ENCODE data around the gene ANKRD24. TPM values are rescaled to one million over a fixed set of nuclear protein-coding genes. Genes with fewer than 3 reads are reported as not detected.

Gene ANKRD24
- total and polyA plus RNA-seq, 2 donors (not counting 3 experiments of a cell fraction or from before 2014, with no cell fraction given), result 0.07 to 0.27 TPM

DNA sequence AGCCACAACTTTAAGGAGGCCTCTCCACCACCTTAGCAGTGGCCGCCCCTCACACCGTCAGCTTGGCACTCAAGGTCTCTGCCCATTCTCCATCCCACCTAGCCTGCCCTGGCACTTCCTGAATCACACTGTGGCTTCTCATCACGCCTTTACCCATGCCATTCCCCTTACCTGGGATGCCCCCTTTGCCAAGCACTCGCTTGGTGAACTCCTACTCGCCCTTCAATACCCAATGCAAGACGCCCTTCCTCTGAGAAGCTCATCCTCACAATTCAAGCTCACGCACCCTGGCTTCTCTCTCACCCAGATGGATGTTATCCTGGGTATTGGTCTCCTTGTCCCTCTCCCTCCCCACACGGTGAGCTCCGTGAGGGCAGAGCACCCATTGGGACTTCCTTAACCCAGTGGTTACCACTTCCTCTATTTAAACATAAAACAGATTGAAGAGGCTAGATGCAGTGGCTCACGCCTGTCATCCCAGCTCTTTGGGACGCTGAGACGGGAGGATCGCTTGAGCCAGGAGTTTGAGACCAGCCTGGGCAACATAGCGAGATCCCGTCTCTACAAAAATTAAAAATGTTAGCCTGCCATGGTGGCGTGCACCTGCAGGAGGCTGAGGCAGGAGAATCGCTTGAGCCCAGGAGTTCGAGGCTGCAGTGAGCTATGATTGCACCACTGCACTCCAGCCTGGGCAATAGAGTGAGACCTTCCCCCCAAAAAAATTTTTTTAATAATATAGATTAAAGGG, 83.9 kb downstream of the ANKRD24 start:
- POLR2A ChIA-PET, result no interaction called here
- Histone ChIP-seq H3K4me3 (replicated peaks in 1 of 3; ENCODE audit: insufficient read depth in 1 of 3, low read depth in 1 of 3, low read length in 3 of 3) (no peak overlapping the region), H2AFZ (ENCODE audit: low read depth, low read length) (no peak overlapping the region), H3K27me3 (ENCODE audit: control insufficient read depth in 2 of 2, insufficient read depth in 2 of 2, low read length in 2 of 2) (no peaks in the 10 kb centered on the region), H4K20me1 (replicated peaks; ENCODE audit: control insufficient read depth, extremely low read depth, insufficient read depth, low read length) (no peaks in the 10 kb centered on the region), H3K4me1 (ENCODE audit: control insufficient read depth, extremely low read depth, insufficient read depth, low read length) (no peaks in the 10 kb centered on the region), H3K36me3 (ENCODE audit: control insufficient read depth in 2 of 2, extremely low read depth in 1 of 2, insufficient read depth in 2 of 2, low read length in 2 of 2) (peaks cover 0 to 17% of the 10 kb centered on the region in 2 experiments), H3K9me1 (replicated peaks; ENCODE audit: control insufficient read depth, extremely low read depth, insufficient read depth, low read length) (no peaks in the 10 kb centered on the region), H3K27ac (ENCODE audit: insufficient read depth, low read depth, low read length) (no peak overlapping the region), H3K9me3 (replicated peaks; ENCODE audit: control insufficient read depth, insufficient read depth, low read length) (no peaks in the 10 kb centered on the region), H3K4me2 (ENCODE audit: insufficient read depth, low read length) (no peak overlapping the region), H3K9ac (replicated peaks; ENCODE audit: extremely low read depth, insufficient read depth, low read length) (no peak overlapping the region), H3K79me2 (ENCODE audit: control insufficient read depth, insufficient read depth, low read length) (no peaks in the 10 kb centered on the region)
- CTCF ChIA-PET, result interaction anchor here (0.6 to 4.9 kb wide), 23 partner anchors 8 to 369 kb away, joined by 3 to 120 read pairs (median 6); partner anchors contain the start of genes EBI3, MPND, SH3GL1 and SHD
- no peak for TF ChIP-seq POLR2AphosphoS5 (IDR thresholded peaks at IDR 0.05; ENCODE audit: insufficient read depth, low read depth, low read length)
- DNase-seq (ENCODE audit: low read depth, low spot score) (no peak), FAIRE-seq (no peak)
- intact Hi-C loops (cut with micrococcal nuclease) (no loop called here), dilution Hi-C loops (cut with MboI; ENCODE audit: extremely low pct_ligation_motif_present, low sequenced_read_pairs) (no loop called here)
- no TSS peak for BruUV-seq (replicated peaks)

DNA sequence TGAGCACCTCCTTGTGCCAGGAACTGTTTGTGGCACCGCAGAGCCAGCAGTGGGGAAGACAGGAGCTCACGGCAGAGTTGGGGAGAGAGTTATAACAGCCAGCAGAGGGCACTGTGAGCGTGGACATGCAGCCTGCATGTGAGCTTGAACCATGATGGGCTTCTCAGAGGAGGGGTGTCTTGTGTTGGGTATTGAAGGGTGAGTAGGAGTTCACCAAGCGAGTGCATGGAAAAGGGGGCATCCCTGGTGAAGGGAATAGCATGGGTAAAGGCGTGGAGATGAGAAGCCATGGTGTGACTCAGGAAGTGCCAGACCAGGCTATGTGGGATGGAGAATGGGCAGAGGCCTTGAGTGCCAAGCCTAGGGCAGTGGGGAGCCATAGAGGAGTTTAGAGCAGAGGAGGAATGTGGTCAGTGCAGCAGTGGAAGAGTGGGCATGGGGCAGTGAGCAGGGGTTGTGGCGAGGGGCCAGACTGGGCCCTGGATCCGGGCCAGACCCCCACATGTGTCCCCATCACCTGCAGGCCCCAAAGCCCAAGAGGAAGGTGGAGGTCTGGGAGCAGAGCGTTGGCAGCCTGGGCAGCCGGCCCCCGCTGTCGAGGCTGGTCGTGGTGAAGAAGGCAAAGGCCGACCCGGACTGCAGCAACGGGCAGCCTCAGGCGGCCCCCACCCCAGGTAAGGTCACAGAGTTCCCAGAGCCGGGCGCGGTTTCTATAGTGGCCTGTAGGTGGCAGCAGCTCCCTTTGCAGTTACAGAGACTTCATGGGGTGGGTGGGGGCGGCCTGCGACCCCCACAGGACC, 84.8 kb downstream of the ANKRD24 start:
- Histone ChIP-seq H3K9me1 (replicated peaks; ENCODE audit: control insufficient read depth, extremely low read depth, insufficient read depth, low read length) (no peaks in the 10 kb centered on the region), H3K4me1 (ENCODE audit: control insufficient read depth, extremely low read depth, insufficient read depth, low read length) (no peaks in the 10 kb centered on the region), H3K27me3 (ENCODE audit: control insufficient read depth in 2 of 2, insufficient read depth in 2 of 2, low read length in 2 of 2) (no peaks in the 10 kb centered on the region), H3K79me2 (ENCODE audit: control insufficient read depth, insufficient read depth, low read length) (no peaks in the 10 kb centered on the region), H3K4me2 (ENCODE audit: insufficient read depth, low read length) (no peak overlapping the region), H3K9ac (replicated peaks; ENCODE audit: extremely low read depth, insufficient read depth, low read length) (no peak overlapping the region), H2AFZ (ENCODE audit: low read depth, low read length) (no peak overlapping the region), H3K27ac (ENCODE audit: insufficient read depth, low read depth, low read length) (no peak overlapping the region), H4K20me1 (replicated peaks; ENCODE audit: control insufficient read depth, extremely low read depth, insufficient read depth, low read length) (no peaks in the 10 kb centered on the region), H3K9me3 (replicated peaks; ENCODE audit: control insufficient read depth, insufficient read depth, low read length) (no peaks in the 10 kb centered on the region), H3K4me3 (replicated peaks in 1 of 3; ENCODE audit: insufficient read depth in 1 of 3, low read depth in 1 of 3, low read length in 3 of 3) (no peak overlapping the region), H3K36me3 (ENCODE audit: control insufficient read depth in 2 of 2, extremely low read depth in 1 of 2, insufficient read depth in 2 of 2, low read length in 2 of 2) (peaks cover 0 to 17% of the 10 kb centered on the region in 2 experiments)
- TF ChIP-seq, protein P1, sequence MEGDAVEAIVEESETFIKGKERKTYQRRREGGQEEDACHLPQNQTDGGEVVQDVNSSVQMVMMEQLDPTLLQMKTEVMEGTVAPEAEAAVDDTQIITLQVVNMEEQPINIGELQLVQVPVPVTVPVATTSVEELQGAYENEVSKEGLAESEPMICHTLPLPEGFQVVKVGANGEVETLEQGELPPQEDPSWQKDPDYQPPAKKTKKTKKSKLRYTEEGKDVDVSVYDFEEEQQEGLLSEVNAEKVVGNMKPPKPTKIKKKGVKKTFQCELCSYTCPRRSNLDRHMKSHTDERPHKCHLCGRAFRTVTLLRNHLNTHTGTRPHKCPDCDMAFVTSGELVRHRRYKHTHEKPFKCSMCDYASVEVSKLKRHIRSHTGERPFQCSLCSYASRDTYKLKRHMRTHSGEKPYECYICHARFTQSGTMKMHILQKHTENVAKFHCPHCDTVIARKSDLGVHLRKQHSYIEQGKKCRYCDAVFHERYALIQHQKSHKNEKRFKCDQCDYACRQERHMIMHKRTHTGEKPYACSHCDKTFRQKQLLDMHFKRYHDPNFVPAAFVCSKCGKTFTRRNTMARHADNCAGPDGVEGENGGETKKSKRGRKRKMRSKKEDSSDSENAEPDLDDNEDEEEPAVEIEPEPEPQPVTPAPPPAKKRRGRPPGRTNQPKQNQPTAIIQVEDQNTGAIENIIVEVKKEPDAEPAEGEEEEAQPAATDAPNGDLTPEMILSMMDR (IDR thresholded peaks at IDR 0.05; ENCODE audit: extremely low read depth in 1 of 2, insufficient read depth in 1 of 2, low read depth in 1 of 2, low read length in 2 of 2), result peak; percentile 66 to 88
- TF ChIP-seq FOS (IDR thresholded peaks at IDR 0.05; ENCODE audit: borderline replicate concordance, insufficient read depth, low read length), result no peak
- DNase-seq (ENCODE audit: low read depth, low spot score), result peak; percentile 26
- intact Hi-C loops (cut with micrococcal nuclease) (loop anchor here (1.0 kb wide), 2 partner anchors 85 to 132 kb away; no protein-coding TSS in a partner anchor), dilution Hi-C loops (cut with MboI; ENCODE audit: extremely low pct_ligation_motif_present, low sequenced_read_pairs) (no loop called here)
- ChIA-PET CTCF (interaction anchor here (0.6 to 4.9 kb wide), 39 partner anchors 8 to 524 kb away, joined by 3 to 120 read pairs (median 4); partner anchors contain the start of genes CHAF1A, EBI3, MPND and PLIN4), POLR2A (no interaction called here)
- no TSS peak for BruUV-seq (replicated peaks)
- FAIRE-seq, result no peak
